K562 (cell line): ENCODE results near the gene ATP7B.
"Not testable (repeated sequence)": the region's sequence is repeated elsewhere in the genome, so short reads cannot be mapped to it uniquely, and the experiment has no call there.

Source experiments
- CTCF ChIP-seq, 3 experiments: IDR thresholded peaks in 2 of 3; conservative IDR thresholded peaks in 1 of 3; 2 replicates each; pipeline ENCODE4 v1.5.1; 2011 to 2012; ENCODE audit warnings: low read length in 3 of 3, mild to moderate bottlenecking in 3 of 3, control low read depth in 2 of 3, improper control_type of control experiment in 1 of 3, inconsistent platforms in 1 of 3, low read depth in 1 of 3, mixed read lengths in 1 of 3, moderate library complexity in 1 of 3; ENCODE audit not compliant: insufficient read depth in 2 of 3
- EP300 ChIP-seq: IDR thresholded peaks from 2 replicates; pipeline ENCODE4 v1.6.1; 2012; ENCODE audit warnings: low read length, improper control_type of control experiment
- ESRRA ChIP-seq: fragments of 450-650 bp; IDR thresholded peaks from 2 replicates; pipeline ENCODE4 v1.6.1; 2014; ENCODE audit warnings: low read depth, mild to moderate bottlenecking, moderate library complexity, borderline replicate concordance
- HLTF ChIP-seq: fragments of 450-650 bp; IDR thresholded peaks from 2 replicates; pipeline ENCODE4 v1.6.1; 2016
- NR1H2 ChIP-seq: sonication (generic); formaldehyde crosslinking; IDR thresholded peaks from 2 replicates; pipeline ENCODE4 v1.4.0; 2020; ENCODE audit warnings: mild to moderate bottlenecking, missing genetic modification reagents
- POLR2A ChIP-seq: fragments of 450-650 bp; conservative IDR thresholded peaks from 2 replicates; pipeline ENCODE4 v1.6.1; 2016
- POLR2AphosphoS5 ChIP-seq: IDR thresholded peaks from 2 replicates; pipeline ENCODE4 v1.6.1; 2011; ENCODE audit warnings: mild to moderate bottlenecking, low read depth, low read length, moderate library complexity; ENCODE audit not compliant: control insufficient read depth, insufficient read depth
- USF2 ChIP-seq: sonication (generic); formaldehyde crosslinking; IDR thresholded peaks from 2 replicates; pipeline ENCODE4 v1.5.0; 2020; ENCODE audit warnings: missing genetic modification reagents

GRCh38 chr13:51909265-51909664 lies 102.0 kb downstream of the ATP7B start:
- TF ChIP-seq ESRRA; NR1H2 (CRISPR knock-in tag); EP300; CTCF (IDR thresholded peaks at IDR 0.05 in 2 of 3, conservative IDR thresholded peaks at IDR 0.05 in 1 of 3; ENCODE audit: insufficient read depth in 2 of 3, low read depth in 1 of 3, low read length in 3 of 3); POLR2AphosphoS5; POLR2A; USF2; HLTF: not testable (repeated sequence)
